Measurements from ENCODE around the gene DIPK1C. TPM values are rescaled to one million over a fixed set of nuclear protein-coding genes. Genes with fewer than 3 reads are reported as not detected.

Gene DIPK1C
- total and polyA plus RNA-seq, 9 of the 15 experiments (the other 6 are each of a cell fraction or from before 2014, with no cell fraction given), result 0.04 to 0.32 (median 0.15) TPM; not detected in 2

DNA sequence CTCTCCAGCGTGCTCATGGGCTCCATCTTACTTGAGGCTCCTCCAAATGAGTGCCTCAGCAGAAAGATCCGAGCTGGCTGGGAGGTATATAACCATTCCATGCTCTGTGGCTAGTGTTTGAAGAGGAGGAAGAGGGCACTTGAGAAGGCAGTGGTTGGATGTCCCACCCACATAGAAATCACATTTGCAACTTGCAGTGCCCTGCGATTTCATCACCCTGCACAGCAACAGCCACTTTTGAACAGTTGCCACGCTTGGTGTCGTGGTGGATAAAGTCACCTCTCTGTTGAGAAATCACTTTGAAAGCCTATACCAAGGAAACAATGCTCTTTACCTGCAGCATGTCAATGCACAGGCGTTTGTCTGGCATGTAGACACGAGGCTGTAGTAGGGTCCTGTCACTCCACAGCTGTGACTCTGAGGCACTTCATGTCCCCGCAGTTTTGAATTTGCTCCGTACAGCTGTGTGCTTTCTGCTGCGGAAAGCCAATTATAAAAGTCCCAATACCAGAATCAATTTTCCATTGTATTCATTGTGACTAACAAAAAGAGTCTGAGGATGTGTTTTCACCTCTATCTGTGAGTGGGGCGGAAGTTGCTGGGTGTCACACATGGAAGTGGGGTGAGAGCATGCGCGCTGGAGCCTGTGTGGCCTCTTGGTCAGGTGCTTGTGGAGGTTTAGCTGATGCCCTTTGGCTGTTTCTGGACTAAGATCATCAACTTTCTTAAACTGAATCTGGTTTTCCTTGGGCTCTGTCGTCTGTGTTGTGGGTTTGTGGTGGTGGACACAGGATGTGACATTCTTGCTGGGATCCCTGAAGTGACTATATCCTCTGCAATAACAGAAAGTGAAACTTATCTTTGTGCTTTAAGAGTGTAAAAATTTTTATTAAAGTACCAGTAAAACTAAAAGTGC, 41.9 kb upstream of the DIPK1C start:
- Histone ChIP-seq H3K36me3 (ENCODE audit: control insufficient read depth, insufficient read depth, low read length) (peaks cover 51% of the 10 kb centered on the region; the same call in 2 of the 3 replicates), H3K4me2 (ENCODE audit: insufficient read depth, low read length) (peak overlapping the region; percentile 78), H3K4me3 (peak overlapping the region; percentile 15), H3K9me1 (ENCODE audit: control insufficient read depth, insufficient read depth, low read length) (no peaks in the 10 kb centered on the region), H3K9me3 (replicated peaks; ENCODE audit: control insufficient read depth, insufficient read depth, low read depth, low read length) (no peaks in the 10 kb centered on the region), H4K20me1 (replicated peaks; ENCODE audit: control insufficient read depth, insufficient read depth, low read length) (no peaks in the 10 kb centered on the region), H3K27me3 (ENCODE audit: control insufficient read depth in 2 of 2, insufficient read depth in 2 of 2, low read length in 2 of 2) (no peaks in the 10 kb centered on the region), H3K4me1 (replicated peaks in 1 of 2; ENCODE audit: control insufficient read depth in 2 of 2, insufficient read depth in 2 of 2, low read length in 2 of 2) (peaks cover 13 to 19% of the 10 kb centered on the region in 2 experiments; a peak in 4 of 5 replicates), H3K79me2 (ENCODE audit: control insufficient read depth, insufficient read depth, low read length) (peaks cover 44% of the 10 kb centered on the region), H3K9ac (ENCODE audit: insufficient read depth in 1 of 2, low read depth in 2 of 2, low read length in 2 of 2) (peak overlapping the region; percentile 37 to 44; a peak in 3 of 4 replicates), H3K27ac (ENCODE audit: extremely low read depth, low read depth, low read length) (peak overlapping the region; percentile 63), H2AFZ (ENCODE audit: low read depth, low read length) (peak overlapping the region; percentile 37)
- ChIA-PET CTCF (ENCODE audit: low intra/inter-chr PET ratio) (no interaction called here), POLR2A (interaction anchor here (0.5 to 1.3 kb wide), 6 partner anchors 9 to 326 kb away, joined by 3 read pairs; no protein-coding TSS in a partner anchor)
- BruUV-seq (replicated peaks), result no TSS peak
- intact Hi-C loops (cut with micrococcal nuclease) (loop anchor here (5.0 kb wide), 2 partner anchors 53 to 1237 kb away; no protein-coding TSS in a partner anchor), in situ Hi-C loops (cut with MboI) (no loop called here)
- WGBS (ENCODE audit: insufficient coverage, low coverage, missing lambda C conversion rate), result 27% methylated on average over 13 of the region's 14 CpGs
- peak; percentile 84 for FAIRE-seq
- peak in 3 of 4 experiments; percentile 31 to 78 (median 65) for DNase-seq (ENCODE audit: extremely low read depth in 1 of 4, low spot score in 3 of 4)
- ATAC-seq, result peak; percentile 60
- TF ChIP-seq EZH2 (IDR thresholded peaks at IDR 0.05; ENCODE audit: borderline replicate concordance, low read depth, low read length) (no peak), MCM7 (IDR thresholded peaks at IDR 0.05) (no peak), TEAD4 (IDR thresholded peaks at IDR 0.05; ENCODE audit: low read length) (no peak), TEAD4 (CRISPR knock-in tag; IDR thresholded peaks at IDR 0.05; ENCODE audit: borderline replicate concordance) (no peak), NEUROD1 (IDR thresholded peaks at IDR 0.05; ENCODE audit: borderline replicate concordance, low read depth, low read length, partially characterized antibody) (no peak), ZNF507 (tag; conservative IDR thresholded peaks at IDR 0.05) (no peak), ZNF695 (CRISPR knock-in tag; IDR thresholded peaks at IDR 0.05) (no peak), NR2C2 (CRISPR knock-in tag; IDR thresholded peaks at IDR 0.05) (no peak), NR2C2 (tag; IDR thresholded peaks at IDR 0.05) (peak; percentile 43; the same call in 1 of the 2 replicates), YBX1 (IDR thresholded peaks at IDR 0.05) (no peak), ZNF274 (IDR thresholded peaks at IDR 0.05; ENCODE audit: borderline replicate concordance, low read depth, low read length) (no peak), BCOR (IDR thresholded peaks at IDR 0.05) (no peak), ZNF23 (CRISPR knock-in tag; IDR thresholded peaks at IDR 0.05) (no peak), ZNF239 (CRISPR knock-in tag; IDR thresholded peaks at IDR 0.05) (no peak), RNF2 (IDR thresholded peaks at IDR 0.05) (no peak)
- TF ChIP-seq, protein P1, sequence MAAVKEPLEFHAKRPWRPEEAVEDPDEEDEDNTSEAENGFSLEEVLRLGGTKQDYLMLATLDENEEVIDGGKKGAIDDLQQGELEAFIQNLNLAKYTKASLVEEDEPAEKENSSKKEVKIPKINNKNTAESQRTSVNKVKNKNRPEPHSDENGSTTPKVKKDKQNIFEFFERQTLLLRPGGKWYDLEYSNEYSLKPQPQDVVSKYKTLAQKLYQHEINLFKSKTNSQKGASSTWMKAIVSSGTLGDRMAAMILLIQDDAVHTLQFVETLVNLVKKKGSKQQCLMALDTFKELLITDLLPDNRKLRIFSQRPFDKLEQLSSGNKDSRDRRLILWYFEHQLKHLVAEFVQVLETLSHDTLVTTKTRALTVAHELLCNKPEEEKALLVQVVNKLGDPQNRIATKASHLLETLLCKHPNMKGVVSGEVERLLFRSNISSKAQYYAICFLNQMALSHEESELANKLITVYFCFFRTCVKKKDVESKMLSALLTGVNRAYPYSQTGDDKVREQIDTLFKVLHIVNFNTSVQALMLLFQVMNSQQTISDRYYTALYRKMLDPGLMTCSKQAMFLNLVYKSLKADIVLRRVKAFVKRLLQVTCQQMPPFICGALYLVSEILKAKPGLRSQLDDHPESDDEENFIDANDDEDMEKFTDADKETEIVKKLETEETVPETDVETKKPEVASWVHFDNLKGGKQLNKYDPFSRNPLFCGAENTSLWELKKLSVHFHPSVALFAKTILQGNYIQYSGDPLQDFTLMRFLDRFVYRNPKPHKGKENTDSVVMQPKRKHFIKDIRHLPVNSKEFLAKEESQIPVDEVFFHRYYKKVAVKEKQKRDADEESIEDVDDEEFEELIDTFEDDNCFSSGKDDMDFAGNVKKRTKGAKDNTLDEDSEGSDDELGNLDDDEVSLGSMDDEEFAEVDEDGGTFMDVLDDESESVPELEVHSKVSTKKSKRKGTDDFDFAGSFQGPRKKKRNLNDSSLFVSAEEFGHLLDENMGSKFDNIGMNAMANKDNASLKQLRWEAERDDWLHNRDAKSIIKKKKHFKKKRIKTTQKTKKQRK (IDR thresholded peaks at IDR 0.05; ENCODE audit: borderline replicate concordance, low read depth, low read length), result no peak
